ENCODE measurements around the gene ATP13A4. TPM values are rescaled to one million over a fixed set of nuclear protein-coding genes. Genes with fewer than 3 reads are reported as not detected.

ATP13A4 gene
- total and polyA plus RNA-seq, 4 donors = 0.23 to 2.7 (median 0.50) TPM

DNA sequence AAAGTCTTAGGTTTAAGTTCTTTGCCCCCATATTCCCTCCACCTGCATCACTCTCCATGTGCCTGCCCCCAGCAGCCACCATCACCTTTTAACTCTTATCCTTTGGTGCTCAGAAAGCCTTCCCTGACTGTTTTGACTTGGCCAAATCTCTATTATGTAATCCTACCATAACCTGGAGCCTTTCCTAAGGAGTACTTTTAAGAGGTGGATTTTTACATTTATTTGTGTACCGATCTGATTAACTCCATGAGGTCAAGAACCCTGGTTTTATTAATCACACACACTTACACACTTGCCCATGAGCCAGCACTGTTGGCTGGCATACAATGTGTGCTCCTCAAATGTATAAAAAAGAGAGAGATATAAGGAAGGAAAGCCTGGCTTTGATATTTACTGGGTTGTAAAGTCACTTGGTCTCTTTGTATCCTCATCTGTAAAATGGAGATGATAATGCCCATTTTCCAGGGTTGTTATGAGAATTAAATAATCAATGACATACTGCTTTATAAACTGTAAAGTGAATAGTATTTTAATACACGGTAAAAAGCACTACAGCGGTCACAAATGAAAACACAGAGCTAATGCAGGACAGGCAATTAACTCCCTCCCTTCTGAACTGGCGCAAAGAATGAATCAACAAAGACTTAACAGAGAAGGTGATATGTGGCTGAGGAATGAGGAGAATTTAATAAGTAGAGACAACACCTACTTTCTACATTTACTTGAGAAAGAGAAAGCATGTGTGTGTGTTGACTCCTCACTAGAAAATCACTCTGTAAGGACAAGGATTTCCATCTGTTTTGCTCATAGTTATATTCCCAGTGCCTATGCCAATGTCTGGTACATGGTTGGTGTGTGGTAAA is 45.4 kb downstream of the ATP13A4 start:
- TF ChIP-seq YY1 (IDR thresholded peaks at IDR 0.05) (no peak), HNF4A (conservative IDR thresholded peaks at IDR 0.05) (no peak), FOXA2 (IDR thresholded peaks at IDR 0.05) (no peak), EGR1 (IDR thresholded peaks at IDR 0.05; ENCODE audit: low read depth in 2 of 2) (no peak), SP1 (IDR thresholded peaks at IDR 0.05) (no peak), ZBTB33 (IDR thresholded peaks at IDR 0.05) (no peak), FOXA1 (IDR thresholded peaks at IDR 0.05) (no peak), TAF1 (conservative IDR thresholded peaks at IDR 0.05) (no peak)
- TF ChIP-seq, protein P1, sequence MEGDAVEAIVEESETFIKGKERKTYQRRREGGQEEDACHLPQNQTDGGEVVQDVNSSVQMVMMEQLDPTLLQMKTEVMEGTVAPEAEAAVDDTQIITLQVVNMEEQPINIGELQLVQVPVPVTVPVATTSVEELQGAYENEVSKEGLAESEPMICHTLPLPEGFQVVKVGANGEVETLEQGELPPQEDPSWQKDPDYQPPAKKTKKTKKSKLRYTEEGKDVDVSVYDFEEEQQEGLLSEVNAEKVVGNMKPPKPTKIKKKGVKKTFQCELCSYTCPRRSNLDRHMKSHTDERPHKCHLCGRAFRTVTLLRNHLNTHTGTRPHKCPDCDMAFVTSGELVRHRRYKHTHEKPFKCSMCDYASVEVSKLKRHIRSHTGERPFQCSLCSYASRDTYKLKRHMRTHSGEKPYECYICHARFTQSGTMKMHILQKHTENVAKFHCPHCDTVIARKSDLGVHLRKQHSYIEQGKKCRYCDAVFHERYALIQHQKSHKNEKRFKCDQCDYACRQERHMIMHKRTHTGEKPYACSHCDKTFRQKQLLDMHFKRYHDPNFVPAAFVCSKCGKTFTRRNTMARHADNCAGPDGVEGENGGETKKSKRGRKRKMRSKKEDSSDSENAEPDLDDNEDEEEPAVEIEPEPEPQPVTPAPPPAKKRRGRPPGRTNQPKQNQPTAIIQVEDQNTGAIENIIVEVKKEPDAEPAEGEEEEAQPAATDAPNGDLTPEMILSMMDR (IDR thresholded peaks at IDR 0.05; ENCODE audit: low read depth, low read length, missing input control) = no peak
- TF ChIP-seq, protein P2, sequence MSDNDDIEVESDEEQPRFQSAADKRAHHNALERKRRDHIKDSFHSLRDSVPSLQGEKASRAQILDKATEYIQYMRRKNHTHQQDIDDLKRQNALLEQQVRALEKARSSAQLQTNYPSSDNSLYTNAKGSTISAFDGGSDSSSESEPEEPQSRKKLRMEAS (IDR thresholded peaks at IDR 0.05) = no peak
- no peaks in the 10 kb centered on the region for H3K9me3 ChIP-seq (ENCODE audit: control insufficient read depth in 4 of 4, low read length in 3 of 4)
- no peaks in the 10 kb centered on the region for H3K4me1 ChIP-seq (ENCODE audit: control insufficient read depth in 4 of 4, insufficient read depth in 4 of 4, low read length in 3 of 4)
- peaks cover 0 to 2% (median 0%) of the 10 kb centered on the region in 4 donors for H3K36me3 ChIP-seq (ENCODE audit: control insufficient read depth in 4 of 4, insufficient read depth in 3 of 4, low read depth in 1 of 4, low read length in 3 of 4)
- H3K9ac ChIP-seq (ENCODE audit: low read depth in 1 of 2, low read length in 2 of 2) = no peak overlapping the region
- peaks cover 0 to 6% (median 1%) of the 10 kb centered on the region in 4 donors for H3K27me3 ChIP-seq (ENCODE audit: control insufficient read depth in 4 of 4, insufficient read depth in 4 of 4, low read length in 3 of 4)
- 79% methylated on average over 4 of the region's 4 CpGs for WGBS
- no peak for DNase-seq (ENCODE audit: low spot score)
- no peak overlapping the region for H3K27ac ChIP-seq (ENCODE audit: low read depth in 1 of 2, low read length in 2 of 2)
- H3K4me3 ChIP-seq (ENCODE audit: low read depth in 1 of 3, low read length in 3 of 3) = no peak overlapping the region

- Histone ChIP-seq H3K9me3 (ENCODE audit: control insufficient read depth in 4 of 4, low read length in 3 of 4) (no peaks in the 10 kb centered on the region), H3K9ac (ENCODE audit: low read depth in 1 of 2, low read length in 2 of 2) (no peak overlapping the region), H3K36me3 (ENCODE audit: control insufficient read depth in 4 of 4, insufficient read depth in 3 of 4, low read depth in 1 of 4, low read length in 3 of 4) (no peaks in the 10 kb centered on the region), H3K27ac (ENCODE audit: low read depth in 1 of 2, low read length in 2 of 2) (no peak overlapping the region), H3K4me1 (ENCODE audit: control insufficient read depth in 4 of 4, insufficient read depth in 4 of 4, low read length in 3 of 4) (no peaks in the 10 kb centered on the region), H3K4me3 (ENCODE audit: low read depth in 1 of 3, low read length in 3 of 3) (no peak overlapping the region), H3K27me3 (ENCODE audit: control insufficient read depth in 4 of 4, insufficient read depth in 4 of 4, low read length in 3 of 4) (peaks cover 0 to 6% (median 2%) of the 10 kb centered on the region in 4 donors)
- no peak for DNase-seq (ENCODE audit: low spot score)
- 92% methylated on average over 2 of the region's 2 CpGs for WGBS
- TF ChIP-seq SP1 (IDR thresholded peaks at IDR 0.05) (no peak), RAD21 (IDR thresholded peaks at IDR 0.05) (no peak), ATF3 (IDR thresholded peaks at IDR 0.05) (no peak), RXRA (IDR thresholded peaks at IDR 0.05) (no peak), GABPA (IDR thresholded peaks at IDR 0.05 in 1 of 2, conservative IDR thresholded peaks at IDR 0.05 in 1 of 2) (no peak), FOXA2 (IDR thresholded peaks at IDR 0.05) (no peak), HNF4G (IDR thresholded peaks at IDR 0.05) (no peak), EGR1 (IDR thresholded peaks at IDR 0.05; ENCODE audit: low read depth in 2 of 2) (no peak), TAF1 (conservative IDR thresholded peaks at IDR 0.05) (no peak), HNF4A (conservative IDR thresholded peaks at IDR 0.05) (no peak), JUND (IDR thresholded peaks at IDR 0.05) (no peak), NR2F2 (IDR thresholded peaks at IDR 0.05) (no peak), YY1 (IDR thresholded peaks at IDR 0.05) (no peak), FOXA1 (IDR thresholded peaks at IDR 0.05) (no peak)
- TF ChIP-seq, protein P2 (IDR thresholded peaks at IDR 0.05) = no peak
- TF ChIP-seq, protein P1 (IDR thresholded peaks at IDR 0.05; ENCODE audit: low read depth, low read length, missing input control) = no peak
- TF ChIP-seq, protein P3, sequence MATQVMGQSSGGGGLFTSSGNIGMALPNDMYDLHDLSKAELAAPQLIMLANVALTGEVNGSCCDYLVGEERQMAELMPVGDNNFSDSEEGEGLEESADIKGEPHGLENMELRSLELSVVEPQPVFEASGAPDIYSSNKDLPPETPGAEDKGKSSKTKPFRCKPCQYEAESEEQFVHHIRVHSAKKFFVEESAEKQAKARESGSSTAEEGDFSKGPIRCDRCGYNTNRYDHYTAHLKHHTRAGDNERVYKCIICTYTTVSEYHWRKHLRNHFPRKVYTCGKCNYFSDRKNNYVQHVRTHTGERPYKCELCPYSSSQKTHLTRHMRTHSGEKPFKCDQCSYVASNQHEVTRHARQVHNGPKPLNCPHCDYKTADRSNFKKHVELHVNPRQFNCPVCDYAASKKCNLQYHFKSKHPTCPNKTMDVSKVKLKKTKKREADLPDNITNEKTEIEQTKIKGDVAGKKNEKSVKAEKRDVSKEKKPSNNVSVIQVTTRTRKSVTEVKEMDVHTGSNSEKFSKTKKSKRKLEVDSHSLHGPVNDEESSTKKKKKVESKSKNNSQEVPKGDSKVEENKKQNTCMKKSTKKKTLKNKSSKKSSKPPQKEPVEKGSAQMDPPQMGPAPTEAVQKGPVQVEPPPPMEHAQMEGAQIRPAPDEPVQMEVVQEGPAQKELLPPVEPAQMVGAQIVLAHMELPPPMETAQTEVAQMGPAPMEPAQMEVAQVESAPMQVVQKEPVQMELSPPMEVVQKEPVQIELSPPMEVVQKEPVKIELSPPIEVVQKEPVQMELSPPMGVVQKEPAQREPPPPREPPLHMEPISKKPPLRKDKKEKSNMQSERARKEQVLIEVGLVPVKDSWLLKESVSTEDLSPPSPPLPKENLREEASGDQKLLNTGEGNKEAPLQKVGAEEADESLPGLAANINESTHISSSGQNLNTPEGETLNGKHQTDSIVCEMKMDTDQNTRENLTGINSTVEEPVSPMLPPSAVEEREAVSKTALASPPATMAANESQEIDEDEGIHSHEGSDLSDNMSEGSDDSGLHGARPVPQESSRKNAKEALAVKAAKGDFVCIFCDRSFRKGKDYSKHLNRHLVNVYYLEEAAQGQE (IDR thresholded peaks at IDR 0.05) = no peak
Observed at GRCh38 chr3:193508108-193508507, 46.6 kb downstream of the ATP13A4 start.
